ENCODE results near the gene AGRP. TPM values are rescaled to one million over a fixed set of nuclear protein-coding genes. Genes with fewer than 3 reads are reported as not detected.
A peak's percentile ranks its signal among the peaks of the same experiment; 100 is the strongest.
"Not testable (repeated sequence)": the region's sequence is repeated elsewhere in the genome, so short reads cannot be mapped to it uniquely, and the experiment has no call there.

AGRP gene
- total and polyA plus RNA-seq, 3 donors from 2014 or later, result 1.2 to 1.7 TPM; not detected in 1

- H3K4me3 ChIP-seq, result no peak overlapping the region
- intact Hi-C loops (cut with DNase I; ENCODE audit: low total_unique reads), result no loop called here
- TF ChIP-seq CTCF (IDR thresholded peaks at IDR 0.05) (no peak), POLR2A (IDR thresholded peaks at IDR 0.05) (no peak)
- no peaks in the 10 kb centered on the region for H3K36me3 ChIP-seq (ENCODE audit: low read depth, missing control alignments)
- H3K27me3 ChIP-seq, result no peaks in the 10 kb centered on the region
- H3K9me3 ChIP-seq, result no peaks in the 10 kb centered on the region
- peak overlapping the region; percentile 86 for H3K27ac ChIP-seq
- DNase-seq, result peak; percentile 60
- peaks cover 28% of the 10 kb centered on the region for H3K4me1 ChIP-seq
- WGBS, 2 donors, result 41 to 66% methylated on average over 3 to 4 of the region's 4 CpGs
These were observed 6.2 kb upstream of the AGRP start for GRCh38 chr16:67489401-67490083.

GRCh38 chr16:67487561-67487960 lies 4.2 kb upstream of the AGRP start:
- Histone ChIP-seq H3K4me1 (peaks cover 48% of the 10 kb centered on the region), H3K27ac (peak overlapping the region in 1 of 2 donors; percentile 57)
- H3K9me3 ChIP-seq; H3K36me3 ChIP-seq (ENCODE audit: low read depth, missing control alignments); DNase-seq; H3K27me3 ChIP-seq; intact Hi-C loops (cut with DNase I; ENCODE audit: low total_unique reads); H3K4me3 ChIP-seq: not testable (repeated sequence)
- 87 to 93% methylated on average over 4 of the region's 4 CpGs for WGBS, 2 donors

GRCh38 chr16:67486805-67487204 lies 3.5 kb upstream of the AGRP start:
- Histone ChIP-seq H3K9me3 (no peaks in the 10 kb centered on the region), H3K4me3 (no peak overlapping the region), H3K36me3 (ENCODE audit: low read depth, missing control alignments) (no peaks in the 10 kb centered on the region), H3K4me1 (peaks cover 56% of the 10 kb centered on the region), H3K27me3 (no peaks in the 10 kb centered on the region), H3K27ac (peak overlapping the region in 1 of 2 donors; percentile 57)
- intact Hi-C loops (cut with DNase I; ENCODE audit: low total_unique reads), result no loop called here
- 81 to 89% methylated on average over 3 of the region's 3 CpGs for WGBS, 2 donors
- no peak for DNase-seq
- TF ChIP-seq CTCF (IDR thresholded peaks at IDR 0.05), result no peak

GRCh38 chr16:67483731-67484525 lies 581 bp upstream of the AGRP start:
- peak overlapping the region; percentile 87 to 93 for H3K27ac ChIP-seq
- 44 to 47% methylated on average over 9 to 12 of the region's 12 CpGs for WGBS, 2 donors
- intact Hi-C loops (cut with DNase I; ENCODE audit: low total_unique reads), result no loop called here
- no peak for TF ChIP-seq POLR2A (IDR thresholded peaks at IDR 0.05)
- TF ChIP-seq CTCF (IDR thresholded peaks at IDR 0.05), result no peak
- peak; percentile 80 for DNase-seq
- peaks cover 55% of the 10 kb centered on the region for H3K4me1 ChIP-seq
- no peak overlapping the region for H3K4me3 ChIP-seq
- no peaks in the 10 kb centered on the region for H3K27me3 ChIP-seq
- H3K36me3 ChIP-seq (ENCODE audit: low read depth, missing control alignments), result no peaks in the 10 kb centered on the region
- no peaks in the 10 kb centered on the region for H3K9me3 ChIP-seq

GRCh38 chr16:67482233-67482924 lies 968 bp downstream of the AGRP start:
- WGBS, 2 donors, result 50 to 67% methylated on average over 13 to 25 of the region's 25 CpGs
- no peaks in the 10 kb centered on the region for H3K9me3 ChIP-seq
- peak overlapping the region in 1 of 2 donors; percentile 87 for H3K4me3 ChIP-seq
- intact Hi-C loops (cut with DNase I; ENCODE audit: low total_unique reads), result no loop called here
- peaks cover 50% of the 10 kb centered on the region for H3K4me1 ChIP-seq
- H3K27me3 ChIP-seq, result no peaks in the 10 kb centered on the region
- TF ChIP-seq POLR2A (IDR thresholded peaks at IDR 0.05) (no peak), CTCF (IDR thresholded peaks at IDR 0.05) (no peak)
- DNase-seq, result no peak
- peak overlapping the region; percentile 90 to 93 for H3K27ac ChIP-seq
- no peaks in the 10 kb centered on the region for H3K36me3 ChIP-seq (ENCODE audit: low read depth, missing control alignments)
